Astrocyte (in vitro differentiated cells and primary cell): ENCODE results near the gene GZMA. TPM values are rescaled to one million over a fixed set of nuclear protein-coding genes. Genes with fewer than 3 reads are reported as not detected.

Experiments
- total RNA-seq: library from RNA; stranded (reverse); gene quantifications from 2 replicates; pipeline ENCODE4 v1.2.1, GENCODE V29; 2021

Gene GZMA
- total RNA-seq, 1 donor from 2014 or later = 1.7 TPM

Other genes with a start within 250 kb of the GZMA start
- 0.54 TPM in 1 of 2 replicates, not detected in the other for gene ESM1, start 117.1 kb upstream of the GZMA start, total RNA-seq
- not detected in 2 replicates for gene GZMK, start 78.4 kb upstream of the GZMA start, total RNA-seq
- 144 and 176 TPM in 2 replicates for gene GPX8, start 57.5 kb downstream of the GZMA start, total RNA-seq
- 0.11 and 0.17 TPM in 2 replicates for gene CDC20B, start 70.5 kb downstream of the GZMA start, total RNA-seq
- gene MCIDAS, start 124.7 kb downstream of the GZMA start, total RNA-seq = not detected in 2 replicates
- gene CCNO, start 131.0 kb downstream of the GZMA start, total RNA-seq = 0.19 and 0.43 TPM in 2 replicates
- gene DHX29, start 205.0 kb downstream of the GZMA start, total RNA-seq = 27.0 and 28.8 TPM in 2 replicates
- gene MTREX, start 205.3 kb downstream of the GZMA start, total RNA-seq = 68.1 and 68.7 TPM in 2 replicates